H9 (cell line): Measurements from ENCODE around the gene WDR13. TPM values are rescaled to one million over a fixed set of nuclear protein-coding genes. Genes with fewer than 3 reads are reported as not detected.

Experiments
- DNase-seq: peaks from one replicate; pipeline ENCODE4 v3.0.0-alpha.2; 2017
- H2AFZ ChIP-seq: one replicate; pipeline ENCODE4 v1.6.1; 2013; ENCODE audit warnings: mild to moderate bottlenecking, low read length, control low read depth, moderate library complexity
- H2AK5ac ChIP-seq: 2 replicates; pipeline ENCODE4 v1.6.1; 2013; ENCODE audit warnings: low read length, control low read depth, mixed read lengths; ENCODE audit not compliant: insufficient read length
- H2BK120ac ChIP-seq: one replicate; pipeline ENCODE4 v1.6.1; 2013; ENCODE audit warnings: low read depth, mild to moderate bottlenecking, low read length, control low read depth, inconsistent platforms; ENCODE audit not compliant: poor library complexity, severe bottlenecking
- H2BK12ac ChIP-seq: 2 replicates; pipeline ENCODE4 v1.6.1; 2013; ENCODE audit warnings: low read length, control low read depth, mixed read lengths, low read depth; ENCODE audit not compliant: insufficient read length
- H2BK15ac ChIP-seq: 2 replicates; pipeline ENCODE4 v1.6.1; 2013; ENCODE audit warnings: low read depth, low read length, control low read depth
- H2BK20ac ChIP-seq: one replicate; pipeline ENCODE4 v1.6.1; 2013; ENCODE audit warnings: low read depth, mild to moderate bottlenecking, low read length, control low read depth, inconsistent platforms; ENCODE audit not compliant: poor library complexity, severe bottlenecking
- H2BK5ac ChIP-seq: 2 replicates; pipeline ENCODE4 v1.6.1; 2013; ENCODE audit warnings: low read length, control low read depth, mixed read lengths; ENCODE audit not compliant: insufficient read length
- H3K14ac ChIP-seq: 2 replicates; pipeline ENCODE4 v1.6.1; 2013; ENCODE audit warnings: low read length, control low read depth; ENCODE audit not compliant: insufficient read depth
- H3K18ac ChIP-seq: 2 replicates; pipeline ENCODE4 v1.6.1; 2013; ENCODE audit warnings: low read depth, mild to moderate bottlenecking, mixed read lengths, low read length, control low read depth; ENCODE audit not compliant: insufficient read length
- H3K23ac ChIP-seq: 2 replicates; pipeline ENCODE4 v1.6.1; 2013; ENCODE audit warnings: low read length, control low read depth, mixed read lengths, low read depth; ENCODE audit not compliant: insufficient read length
- H3K23me2 ChIP-seq: 2 replicates; pipeline ENCODE4 v1.6.1; 2013; ENCODE audit warnings: low read depth, mild to moderate bottlenecking, mixed read lengths, low read length, control low read depth; ENCODE audit not compliant: insufficient read length, poor library complexity, severe bottlenecking
- H3K27ac ChIP-seq: 2 replicates; pipeline ENCODE4 v1.5.1; 2013; ENCODE audit warnings: low read length, control low read depth, mixed read lengths, low read depth; ENCODE audit not compliant: insufficient read length
- H3K27me3 ChIP-seq: 2 replicates; pipeline ENCODE4 v1.6.1; 2013; ENCODE audit warnings: low read length, control low read depth, inconsistent platforms; ENCODE audit not compliant: insufficient read depth
- H3K4ac ChIP-seq: 2 replicates; pipeline ENCODE4 v1.6.1; 2013; ENCODE audit warnings: low read depth, mild to moderate bottlenecking, control low read depth, inconsistent platforms, low read length, moderate library complexity
- H3K4me1 ChIP-seq: 2 replicates; pipeline ENCODE4 v1.6.1; 2013; ENCODE audit warnings: low read length, control low read depth, inconsistent platforms; ENCODE audit not compliant: insufficient read depth
- H3K4me2 ChIP-seq: 2 replicates; pipeline ENCODE4 v1.6.1; 2013; ENCODE audit warnings: low read length, control low read depth, mixed read lengths; ENCODE audit not compliant: insufficient read length, insufficient read depth
- H3K56ac ChIP-seq: 2 replicates; pipeline ENCODE4 v1.6.1; 2013; ENCODE audit warnings: low read depth, mild to moderate bottlenecking, mixed read lengths, low read length, control low read depth; ENCODE audit not compliant: insufficient read length
- H3K79me1 ChIP-seq: 2 replicates; pipeline ENCODE4 v1.6.1; 2013; ENCODE audit warnings: low read depth, mild to moderate bottlenecking, moderate library complexity, low read length, control low read depth, inconsistent platforms; ENCODE audit not compliant: insufficient read depth, poor library complexity, severe bottlenecking
- H3K79me2 ChIP-seq: 2 replicates; pipeline ENCODE4 v1.6.1; 2013; ENCODE audit warnings: low read length, control low read depth, inconsistent platforms; ENCODE audit not compliant: insufficient read depth
- H3K9ac ChIP-seq: 2 replicates; pipeline ENCODE4 v1.6.1; 2013; ENCODE audit warnings: low read length, control low read depth, mixed read lengths; ENCODE audit not compliant: insufficient read length; ENCODE audit errors: extremely low read depth
- H3K9me3 ChIP-seq: one replicate; pipeline ENCODE4 v1.6.1; 2013; ENCODE audit warnings: low read depth, low read length, inconsistent platforms; ENCODE audit not compliant: control insufficient read depth
- H3T11ph ChIP-seq: one replicate; pipeline ENCODE4 v1.6.1; 2013; ENCODE audit warnings: mild to moderate bottlenecking, low read length, control low read depth, inconsistent platforms
- H4K20me1 ChIP-seq: one replicate; pipeline ENCODE4 v1.6.1; 2013; ENCODE audit not compliant: control insufficient read depth, insufficient read length, insufficient read depth
- H4K5ac ChIP-seq: 2 replicates; pipeline ENCODE4 v1.6.1; 2013; ENCODE audit warnings: low read depth, mild to moderate bottlenecking, mixed read lengths, low read length, control low read depth; ENCODE audit not compliant: insufficient read length
- H4K8ac ChIP-seq: replicated peaks from 2 replicates; pipeline ENCODE4 v1.6.1; 2013; ENCODE audit warnings: low read length, control low read depth, mixed read lengths, low read depth; ENCODE audit not compliant: insufficient read length
- H4K91ac ChIP-seq: 2 replicates; pipeline ENCODE4 v1.6.1; 2013; ENCODE audit warnings: low read depth, mild to moderate bottlenecking, moderate library complexity, mixed read lengths, low read length, control low read depth; ENCODE audit not compliant: insufficient read length
- H3K27ac Mint-ChIP-seq, 3 experiments: 2 replicates in 2 of 3; 3 replicates in 1 of 3; pipeline ENCODE4 v1.8.0; 2020 to 2021; ENCODE audit warnings: mixed read lengths in 3 of 3, mild to moderate bottlenecking in 1 of 3, moderate library complexity in 1 of 3
- H3K27me3 Mint-ChIP-seq: 2 replicates; pipeline ENCODE4 v1.8.0; 2021; ENCODE audit warnings: low read depth, mild to moderate bottlenecking, moderate library complexity, mixed read lengths
- H3K36me3 Mint-ChIP-seq, 3 experiments: 2 replicates in 2 of 3; 3 replicates in 1 of 3; pipeline ENCODE4 v1.8.0; 2020 to 2021; ENCODE audit warnings: low read depth in 3 of 3, mixed read lengths in 3 of 3; ENCODE audit not compliant: insufficient read depth in 1 of 3
- H3K4me1 Mint-ChIP-seq, 2 experiments: 2 replicates each; pipeline ENCODE4 v1.8.0; 2020; ENCODE audit warnings: mixed read lengths in 2 of 2
- H3K4me3 Mint-ChIP-seq, 2 experiments: 2 replicates in 1 of 2; 3 replicates in 1 of 2; pipeline ENCODE4 v1.8.0; 2020 to 2021; ENCODE audit warnings: mild to moderate bottlenecking in 2 of 2, mixed read lengths in 2 of 2, moderate library complexity in 1 of 2
- H3K9me3 Mint-ChIP-seq, 2 experiments: 2 replicates in 1 of 2; 3 replicates in 1 of 2; pipeline ENCODE4 v1.8.0; 2020; ENCODE audit warnings: mild to moderate bottlenecking in 2 of 2, mixed read lengths in 2 of 2, moderate library complexity in 1 of 2
- CTCF ChIP-seq: fragments of 200-600 bp; sonication (generic); conservative IDR thresholded peaks from 3 replicates; pipeline ENCODE4 v1.8.0; 2021; ENCODE audit warnings: antibody characterized with exemption, mild to moderate bottlenecking
- WGBS: extraction: QIAGEN DNeasy Blood & Tissue Kit; methylation state at CpG from one replicate; pipeline ENCODE4 v1.1.7; 2013; ENCODE audit warnings: missing lambda C conversion rate, low lambda C conversion rate, mixed read lengths; ENCODE audit not compliant: insufficient read length; ENCODE audit errors: extremely low coverage; 5-methylcytosine and 5-hydroxymethylcytosine counted together
- total RNA-seq: library from RNA; stranded (reverse); gene quantifications from 2 replicates; pipeline ENCODE4 v1.2.1, GENCODE V29; 2021

The WDR13 gene
- total RNA-seq, 1 experiment from 2014 or later = 29.4 TPM

DNA sequence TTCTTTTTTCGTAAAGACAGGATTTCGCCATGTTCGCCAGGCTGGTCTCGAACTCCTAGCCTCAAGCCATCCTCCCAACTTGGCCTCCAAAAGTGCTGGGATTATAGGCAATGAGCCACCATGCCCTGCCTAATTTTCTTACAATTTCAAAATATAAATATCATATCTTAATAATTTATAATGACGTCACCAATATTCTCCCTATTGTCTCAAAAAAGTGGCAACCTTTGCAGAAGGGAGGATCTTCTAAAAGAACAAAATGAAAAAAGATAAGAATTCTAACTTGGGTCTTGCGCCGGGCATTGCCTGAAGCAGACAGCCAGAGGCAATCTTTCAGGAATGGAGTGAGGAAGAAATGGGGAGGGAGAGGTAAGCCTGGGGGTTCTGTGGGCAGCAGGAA, 48.4 kb downstream of the WDR13 start:
- Histone ChIP-seq H3K4ac (no peak overlapping the region), H4K91ac (no peak overlapping the region), H3K4me2 (no peak overlapping the region), H3K23ac (no peak overlapping the region), H2BK5ac (no peak overlapping the region), H2BK20ac (no peak overlapping the region), H2BK12ac (no peak overlapping the region), H3K79me2 (no peaks in the 10 kb centered on the region), H3K9ac (no peak overlapping the region), H3K56ac (no peak overlapping the region), H3T11ph (no peak overlapping the region), H3K79me1 (no peaks in the 10 kb centered on the region), H3K27me3 (no peaks in the 10 kb centered on the region), H2BK15ac (no peak overlapping the region), H2BK120ac (no peak overlapping the region), H3K14ac (no peak overlapping the region), H4K20me1 (no peaks in the 10 kb centered on the region), H3K18ac (no peak overlapping the region), H2AK5ac (no peak overlapping the region), H3K27ac (no peak overlapping the region), H3K9me3 (no peaks in the 10 kb centered on the region), H4K8ac (no peak overlapping the region), H3K4me1 (no peaks in the 10 kb centered on the region; the same call in 1 of the 2 replicates), H2AFZ (no peak overlapping the region), H4K5ac (no peak overlapping the region), H3K23me2 (no peaks in the 10 kb centered on the region)
- WGBS = 100% methylated on average over 1 of the region's 7 CpGs
- Mint-ChIP-seq H3K4me1 (peaks cover 5 to 11% of the 10 kb centered on the region in 2 experiments; a peak in 3 of 4 replicates), H3K36me3 (peaks cover 0 to 2% (median 0%) of the 10 kb centered on the region in 3 experiments; a peak in 2 of 7 replicates), H3K27me3 (peaks cover 20% of the 10 kb centered on the region), H3K4me3 (no peak overlapping the region), H3K9me3 (peaks cover 36 to 52% of the 10 kb centered on the region in 2 experiments), H3K27ac (no peak overlapping the region)
- TF ChIP-seq CTCF = no peak
- DNase-seq = no peak
